HTERT RPE-1 (cell line): ENCODE measurements around the gene KRTAP5-7.

Experiments
- in situ Hi-C: fragments of 300-500 bp; cut with MboI; formaldehyde crosslinking; loops from 4 replicates; pipeline ENCODE4 v1.14.3; 2020; ENCODE audit warnings: low sequenced_read_pairs

KRTAP5-7 gene

GRCh38 chr11:71495286-71496230, 31.5 kb upstream of the KRTAP5-7 start:
- in situ Hi-C loops = no loop called here

DNA sequence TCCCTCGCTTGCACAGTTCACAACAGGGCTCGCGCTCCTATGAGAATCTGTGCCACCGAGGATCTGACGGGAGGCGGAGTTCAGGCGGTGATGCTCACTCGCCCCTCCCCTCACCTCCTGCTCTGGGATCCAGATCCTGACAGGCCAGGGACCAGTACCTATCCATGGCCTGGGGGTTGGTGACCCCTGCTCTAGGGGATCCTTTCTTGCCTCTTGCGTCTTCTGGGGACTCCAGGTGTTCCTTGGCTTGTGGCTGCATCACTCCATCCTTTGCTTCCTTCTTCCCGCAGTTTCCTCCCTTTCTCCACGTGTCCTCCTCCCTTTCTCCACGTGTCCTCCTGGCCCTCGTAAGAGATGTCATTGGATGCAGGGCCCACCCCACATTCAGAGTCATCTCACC, 30.6 kb upstream of the KRTAP5-7 start:
- in situ Hi-C loops = no loop called here

- in situ Hi-C loops = no loop called here
Observed at GRCh38 chr11:71498091-71498490, 29.0 kb upstream of the KRTAP5-7 start.

- in situ Hi-C loops = no loop called here
Observed at GRCh38 chr11:71499125-71499524, 27.9 kb upstream of the KRTAP5-7 start.

DNA sequence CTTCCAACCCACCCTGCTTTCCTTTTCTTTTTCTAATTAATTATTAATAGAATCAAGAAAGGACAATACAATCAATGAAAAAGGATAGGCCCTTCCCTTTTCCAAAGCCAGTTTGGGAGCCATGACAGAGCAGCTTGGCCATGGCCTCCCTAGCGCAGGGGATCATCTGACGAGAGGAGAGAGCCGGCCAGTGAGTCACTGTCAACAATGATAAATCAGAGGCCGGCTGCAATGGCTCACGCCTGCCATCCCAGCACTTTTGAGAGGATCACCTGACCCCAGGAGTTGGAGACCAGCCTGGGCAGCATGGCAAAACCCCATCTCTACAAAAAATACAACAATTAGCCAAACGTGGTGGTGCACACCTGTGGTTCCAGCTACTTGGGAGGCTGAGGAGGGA, 27.5 kb upstream of the KRTAP5-7 start:
- in situ Hi-C loops = no loop called here

DNA sequence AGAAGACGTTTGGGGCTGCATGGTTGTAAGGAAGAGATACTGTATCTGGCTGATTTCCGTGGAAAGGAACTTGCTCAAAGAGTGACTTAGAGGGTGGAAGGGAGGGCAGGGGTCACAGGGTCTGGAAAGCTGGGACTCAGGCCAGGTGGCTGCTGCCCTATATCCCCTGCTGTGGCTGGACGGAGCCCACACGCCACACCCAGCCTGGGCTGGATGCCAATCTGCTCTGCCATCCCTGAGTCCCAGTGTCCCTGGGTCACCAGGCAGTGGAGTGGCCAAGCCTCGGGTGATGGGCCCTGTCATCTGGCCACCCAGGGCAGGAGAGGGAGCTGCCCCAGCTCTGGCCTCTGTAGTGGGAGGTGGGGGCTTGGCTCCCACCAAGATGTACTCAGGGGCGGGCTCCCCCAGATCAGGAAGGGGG, 26.5 kb upstream of the KRTAP5-7 start:
- in situ Hi-C loops = no loop called here

DNA sequence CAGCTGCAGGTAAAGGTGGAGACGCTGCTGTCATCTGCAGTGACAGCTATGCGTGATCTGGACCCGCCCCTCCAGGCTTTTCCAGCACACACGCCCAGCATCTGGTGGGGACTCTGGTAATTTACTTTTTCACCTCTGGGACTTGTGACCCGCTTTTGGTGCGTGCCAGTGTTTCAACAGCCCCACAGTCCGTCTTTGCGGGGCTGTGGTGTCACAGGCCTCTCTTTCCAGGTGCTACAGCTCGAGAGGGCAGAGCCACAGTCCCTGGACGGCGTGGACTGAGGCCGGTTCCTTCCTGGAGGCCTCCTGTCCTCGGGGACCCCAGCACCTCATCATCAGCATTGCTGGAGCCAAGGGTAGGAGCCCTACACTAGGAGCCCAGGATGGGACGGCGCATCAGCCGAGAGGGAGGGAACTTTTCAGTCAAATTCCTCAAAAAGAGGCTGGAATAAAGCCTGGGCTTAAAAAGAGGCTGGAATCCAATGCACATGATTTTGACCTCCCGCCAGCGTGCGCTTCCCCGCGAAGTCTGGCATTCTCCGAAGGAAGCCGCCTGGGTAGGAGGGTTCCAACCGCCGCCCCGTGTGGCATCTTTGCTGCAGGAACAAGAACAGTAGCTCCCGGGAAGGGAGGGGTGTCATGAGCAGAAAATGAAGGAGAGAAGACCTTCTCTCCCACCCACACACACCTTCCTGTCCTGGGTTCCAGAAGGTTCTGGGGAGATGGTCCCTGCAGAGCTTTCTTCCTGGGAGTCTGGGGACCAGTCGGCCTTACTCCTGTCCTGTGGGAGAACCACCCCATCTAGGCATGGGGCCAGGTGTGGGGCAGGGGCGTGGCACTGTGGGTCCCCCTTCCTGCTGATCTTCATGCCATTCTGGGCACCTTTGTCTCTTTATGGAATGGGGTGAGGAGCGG, 25.7 kb upstream of the KRTAP5-7 start:
- in situ Hi-C loops = no loop called here

DNA sequence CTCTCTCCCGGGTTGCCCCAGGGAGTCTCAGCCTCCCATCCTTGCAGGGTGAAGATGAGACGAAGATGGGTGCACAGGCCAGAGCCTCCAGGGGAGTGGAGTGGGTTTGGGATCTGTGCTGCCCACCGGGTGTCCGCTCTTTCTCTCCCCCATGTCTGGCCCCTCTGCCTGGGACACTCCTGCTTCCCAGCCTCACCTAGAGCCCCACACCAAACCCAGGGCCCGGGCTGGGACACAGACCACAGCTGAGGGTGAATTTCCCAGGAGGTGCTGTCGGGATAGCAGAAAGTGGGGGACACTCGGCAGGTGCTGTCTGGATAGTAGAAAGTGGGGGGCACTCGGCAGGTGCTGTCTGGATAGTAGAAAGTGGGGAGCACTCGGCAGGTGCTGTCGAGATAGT, 25.0 kb upstream of the KRTAP5-7 start:
- in situ Hi-C loops = no loop called here

DNA sequence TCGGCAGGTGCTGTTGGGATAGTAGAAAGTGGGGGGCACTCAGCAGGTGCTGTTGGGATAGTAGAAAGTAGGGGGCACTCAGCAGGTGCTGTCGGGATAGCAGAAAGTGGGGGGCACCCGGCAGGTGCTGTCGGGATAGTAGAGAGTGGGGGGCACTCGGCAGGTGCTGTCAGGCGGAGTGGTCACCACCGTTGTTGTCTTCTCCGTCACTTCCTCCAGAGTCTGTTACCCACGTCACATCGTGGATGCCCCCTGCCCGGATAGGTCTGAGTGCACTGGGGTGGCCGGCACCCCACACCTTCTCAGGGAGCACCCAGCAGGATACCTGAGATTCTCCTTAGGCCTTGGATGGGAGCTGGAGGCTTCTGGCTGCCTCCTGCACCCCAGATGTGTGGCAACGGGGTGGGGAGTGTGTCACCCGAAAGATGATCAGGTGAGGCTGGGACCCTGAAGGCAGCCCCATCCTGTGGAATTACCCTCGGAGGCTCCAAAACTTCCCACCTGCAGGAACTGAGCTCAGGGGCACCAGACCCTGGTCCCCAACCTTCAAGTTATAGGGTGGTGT, 24.1 kb upstream of the KRTAP5-7 start:
- in situ Hi-C loops = no loop called here

DNA sequence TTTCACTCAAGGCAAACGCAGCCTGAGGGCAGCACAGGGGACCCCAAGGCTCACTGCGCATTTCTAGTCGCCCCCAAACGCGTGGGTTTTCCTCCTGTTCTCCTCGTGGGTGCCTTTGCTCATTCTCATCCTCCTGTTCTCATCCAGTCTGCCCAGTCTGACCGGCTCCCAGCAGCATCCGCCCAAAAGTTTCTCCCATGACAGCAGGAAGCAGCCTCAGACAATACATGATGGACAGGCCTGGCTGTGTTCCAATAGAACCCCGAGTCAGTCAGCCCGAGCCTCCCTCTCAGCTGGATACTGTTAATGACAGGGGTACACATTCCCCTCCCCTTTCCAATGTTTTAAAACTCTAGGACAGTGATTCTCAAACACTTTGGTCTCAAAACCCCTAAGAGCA, 22.5 kb upstream of the KRTAP5-7 start:
- in situ Hi-C loops = no loop called here

DNA sequence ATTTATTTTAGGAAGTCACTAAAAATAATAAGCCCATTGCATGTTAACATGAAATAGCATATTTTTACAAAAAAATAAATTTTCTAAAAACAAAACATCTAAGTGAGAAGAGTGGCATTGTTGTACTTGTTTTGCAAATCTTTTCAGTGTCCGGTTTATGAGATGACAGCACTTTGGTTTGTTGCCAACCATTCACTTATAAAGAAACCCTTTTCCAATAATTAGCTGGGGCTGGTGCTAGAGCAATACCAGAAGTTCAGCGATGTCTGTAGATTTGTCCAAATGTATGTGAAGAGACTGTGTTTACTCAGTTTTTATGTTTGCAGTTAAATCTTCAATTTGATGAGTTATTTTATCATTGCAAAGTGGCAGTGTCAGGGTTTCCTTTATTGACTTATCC, 22.1 kb upstream of the KRTAP5-7 start:
- in situ Hi-C loops = no loop called here

GRCh38 chr11:71505781-71506180, 21.3 kb upstream of the KRTAP5-7 start:
- in situ Hi-C loops = no loop called here

DNA sequence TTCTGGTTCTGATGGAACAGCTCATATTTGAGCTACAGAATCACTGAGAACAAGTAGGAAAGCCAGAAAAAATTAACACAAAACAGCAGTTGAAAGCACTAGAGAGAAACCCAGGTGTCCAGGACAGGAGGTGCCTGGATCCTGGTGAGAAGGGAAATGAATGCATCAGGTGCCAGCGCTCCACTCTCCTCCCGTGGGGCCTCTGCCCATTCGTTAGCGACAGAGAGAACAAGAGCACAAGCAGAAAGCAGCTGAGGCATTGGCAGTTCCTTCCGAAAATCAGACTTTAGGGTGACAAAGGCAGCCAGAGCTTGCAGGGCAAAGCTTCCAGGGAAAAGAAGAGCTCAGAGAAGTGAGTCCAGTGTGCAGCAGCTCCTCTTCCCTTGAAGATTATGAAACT, 20.0 kb upstream of the KRTAP5-7 start:
- in situ Hi-C loops = no loop called here

DNA sequence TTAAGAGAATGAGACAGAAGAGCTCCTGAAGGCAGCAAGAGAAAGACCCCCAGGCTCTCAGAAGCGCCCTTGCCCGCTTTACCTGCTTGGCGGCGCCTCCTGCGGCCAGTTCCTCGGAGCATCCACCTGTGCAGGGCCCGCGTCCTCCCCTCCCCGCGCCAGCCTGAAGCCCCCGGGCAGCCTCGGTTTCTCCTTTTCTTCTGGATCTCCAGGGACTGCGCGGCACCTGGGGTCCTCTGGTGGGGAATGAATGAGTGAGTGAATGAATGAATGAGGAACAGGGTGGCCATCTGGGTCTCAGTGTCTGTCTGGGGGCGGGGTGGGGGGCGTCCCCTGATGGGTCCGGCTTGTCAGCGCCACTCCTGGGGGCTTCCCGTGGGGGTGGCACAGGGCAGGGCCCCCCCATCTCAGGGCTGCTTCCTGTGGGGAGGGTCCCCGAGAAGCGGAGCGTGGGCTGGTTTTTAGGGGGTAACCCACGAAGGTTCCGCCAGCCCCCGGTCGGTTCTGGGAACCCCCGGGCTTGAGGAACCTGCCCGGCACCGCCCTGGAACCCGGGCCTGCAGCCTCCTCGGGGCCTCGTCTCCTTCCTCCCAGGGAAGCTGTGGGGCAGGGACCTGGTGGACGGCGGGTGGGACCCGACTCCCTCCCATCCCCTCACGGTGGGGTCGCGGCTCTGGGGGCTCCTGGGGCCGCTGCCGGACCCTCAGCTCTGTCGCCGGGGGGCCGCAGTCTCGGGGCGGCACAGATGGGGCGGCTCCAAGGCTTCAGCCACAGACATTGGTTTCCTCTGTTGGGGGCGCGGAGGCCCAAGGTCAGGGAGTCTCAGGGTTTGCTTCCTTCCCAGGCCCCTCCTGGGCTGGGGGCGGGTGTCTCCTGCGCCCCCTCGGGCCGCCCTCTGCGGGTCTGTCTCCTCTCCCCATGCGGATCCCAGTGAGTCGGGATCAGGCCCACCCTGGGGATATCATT, 8.3 kb upstream of the KRTAP5-7 start:
- in situ Hi-C loops = no loop called here

- in situ Hi-C loops = no loop called here
Observed at GRCh38 chr11:71519546-71519945, 7.5 kb upstream of the KRTAP5-7 start.

GRCh38 chr11:71525188-71525937, 1.7 kb upstream of the KRTAP5-7 start:
- in situ Hi-C loops = no loop called here

GRCh38 chr11:71525938-71526495, 1.1 kb upstream of the KRTAP5-7 start:
- in situ Hi-C loops = no loop called here

- in situ Hi-C loops = no loop called here
Observed at GRCh38 chr11:71527576-71528210, 626 bp downstream of the KRTAP5-7 start.

GRCh38 chr11:71530602-71531001, 3.5 kb downstream of the KRTAP5-7 start:
- in situ Hi-C loops = no loop called here
